Uterus (tissue), 4 donors: ENCODE results near the gene LILRB2. TPM values are rescaled to one million over a fixed set of nuclear protein-coding genes. Genes with fewer than 3 reads are reported as not detected.
"Not testable (repeated sequence)": the region's sequence is repeated elsewhere in the genome, so short reads cannot be mapped to it uniquely, and the experiment has no call there.

Experiments used
- DNase-seq, 2 donors: peaks; one replicate each; pipeline ENCODE4 v3.0.0-alpha.2; 2019 to 2020
- H3K27ac ChIP-seq, 2 donors: fragments of 200-600 bp; sonication (generic); 1 replicate in 1 of 2; 2 replicates in 1 of 2; pipeline ENCODE4 v1.5.1; 2016 to 2018
- H3K27me3 ChIP-seq, 2 donors: fragments of 200-600 bp; sonication (generic); one replicate each; pipeline ENCODE4 v1.5.1; 2018 to 2019; ENCODE audit warnings: control low read depth in 1 of 2
- H3K36me3 ChIP-seq, 2 donors: fragments of 200-600 bp; sonication (generic); one replicate each; pipeline ENCODE4 v1.5.1; 2019; ENCODE audit warnings: control low read depth in 1 of 2
- H3K4me1 ChIP-seq, 2 donors: fragments of 200-600 bp; sonication (generic); one replicate each; pipeline ENCODE4 v1.5.1; 2018 to 2019; ENCODE audit warnings: control low read depth in 1 of 2
- H3K4me3 ChIP-seq, 2 donors: fragments of 200-600 bp; sonication (generic); 1 replicate in 1 of 2; 2 replicates in 1 of 2; pipeline ENCODE4 v1.5.1; 2018 to 2019; ENCODE audit warnings: mild to moderate bottlenecking in 1 of 2
- H3K9me3 ChIP-seq, 2 donors: fragments of 200-600 bp; sonication (generic); one replicate each; pipeline ENCODE4 v1.5.1; 2019; ENCODE audit warnings: control low read depth in 1 of 2
- POLR2A ChIP-seq, 2 donors: fragments of 450-650 bp; IDR thresholded peaks; one replicate each; pipeline ENCODE4 v1.6.1; 2016; ENCODE audit warnings: antibody characterized with exemption in 2 of 2, mild to moderate bottlenecking in 1 of 2, moderate library complexity in 1 of 2
- intact Hi-C: fragments of 100-400 bp; cut with DNase I; formaldehyde crosslinking; loops from one replicate; pipeline ENCODE4 v1.15.1; 2023; ENCODE audit warnings: low total_unique reads
- total RNA-seq, 4 donors: library from RNA; depleted of rRNA in 3 of 4; stranded (reverse); fragments of >200 nt in 3 of 4; gene quantifications; one replicate each; pipeline versions ENCODE4 v1.1.0 to v1.2.4, GENCODE V29; 2014 to 2023
- TF ChIP-seq, protein P1 (sequence below), 4 experiments: fragments of 200-600 bp in 2 of 4; fragments of 450-650 bp in 2 of 4; sonication (generic) in 2 of 4; IDR thresholded peaks; one replicate each; pipeline ENCODE4 v1.5.1; 2016 to 2019; ENCODE audit warnings: antibody characterized with exemption in 4 of 4, mild to moderate bottlenecking in 2 of 4, moderate library complexity in 1 of 4
- donor health status: DM: yes; HTN: yes; CAD: no.

LILRB2 gene
- total RNA-seq, 4 donors from 2014 or later, result 0.41 to 4.2 (median 1.7) TPM

- TF ChIP-seq POLR2A (IDR thresholded peaks at IDR 0.05), result no peak
- TF ChIP-seq, protein P1, sequence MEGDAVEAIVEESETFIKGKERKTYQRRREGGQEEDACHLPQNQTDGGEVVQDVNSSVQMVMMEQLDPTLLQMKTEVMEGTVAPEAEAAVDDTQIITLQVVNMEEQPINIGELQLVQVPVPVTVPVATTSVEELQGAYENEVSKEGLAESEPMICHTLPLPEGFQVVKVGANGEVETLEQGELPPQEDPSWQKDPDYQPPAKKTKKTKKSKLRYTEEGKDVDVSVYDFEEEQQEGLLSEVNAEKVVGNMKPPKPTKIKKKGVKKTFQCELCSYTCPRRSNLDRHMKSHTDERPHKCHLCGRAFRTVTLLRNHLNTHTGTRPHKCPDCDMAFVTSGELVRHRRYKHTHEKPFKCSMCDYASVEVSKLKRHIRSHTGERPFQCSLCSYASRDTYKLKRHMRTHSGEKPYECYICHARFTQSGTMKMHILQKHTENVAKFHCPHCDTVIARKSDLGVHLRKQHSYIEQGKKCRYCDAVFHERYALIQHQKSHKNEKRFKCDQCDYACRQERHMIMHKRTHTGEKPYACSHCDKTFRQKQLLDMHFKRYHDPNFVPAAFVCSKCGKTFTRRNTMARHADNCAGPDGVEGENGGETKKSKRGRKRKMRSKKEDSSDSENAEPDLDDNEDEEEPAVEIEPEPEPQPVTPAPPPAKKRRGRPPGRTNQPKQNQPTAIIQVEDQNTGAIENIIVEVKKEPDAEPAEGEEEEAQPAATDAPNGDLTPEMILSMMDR (IDR thresholded peaks at IDR 0.05), result no peak
- H3K36me3 ChIP-seq, result no peaks in the 10 kb centered on the region
- no peak overlapping the region for H3K4me3 ChIP-seq
- intact Hi-C loops, result no loop called here
- no peaks in the 10 kb centered on the region for H3K9me3 ChIP-seq
- no peaks in the 10 kb centered on the region for H3K4me1 ChIP-seq
- no peak for DNase-seq
- no peak overlapping the region for H3K27ac ChIP-seq
- H3K27me3 ChIP-seq, result no peaks in the 10 kb centered on the region
Observed at GRCh38 chr19:54294539-54294938, 13.6 kb upstream of the LILRB2 start.

DNA sequence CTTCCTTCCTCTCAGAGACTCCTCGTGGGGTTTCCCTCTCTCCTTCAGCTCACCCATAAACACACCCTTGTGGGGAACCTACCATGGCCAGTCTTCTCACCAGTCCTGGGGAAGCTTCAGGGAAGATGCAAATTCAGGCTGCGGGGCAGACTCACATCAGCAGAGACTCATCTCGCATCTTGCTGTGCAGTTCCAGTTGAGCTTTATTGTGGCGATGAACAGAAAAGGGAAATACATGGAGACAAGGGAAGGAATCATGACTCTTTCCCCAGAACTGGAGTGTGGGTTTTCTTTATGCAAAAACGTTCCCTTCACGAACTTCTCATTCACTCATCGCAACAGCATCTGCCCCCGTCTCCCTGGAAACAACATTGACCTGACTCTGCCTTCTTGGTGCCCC is 8.2 kb upstream of the LILRB2 start:
- intact Hi-C loops, H3K4me3 ChIP-seq, DNase-seq: not testable (repeated sequence)

DNA sequence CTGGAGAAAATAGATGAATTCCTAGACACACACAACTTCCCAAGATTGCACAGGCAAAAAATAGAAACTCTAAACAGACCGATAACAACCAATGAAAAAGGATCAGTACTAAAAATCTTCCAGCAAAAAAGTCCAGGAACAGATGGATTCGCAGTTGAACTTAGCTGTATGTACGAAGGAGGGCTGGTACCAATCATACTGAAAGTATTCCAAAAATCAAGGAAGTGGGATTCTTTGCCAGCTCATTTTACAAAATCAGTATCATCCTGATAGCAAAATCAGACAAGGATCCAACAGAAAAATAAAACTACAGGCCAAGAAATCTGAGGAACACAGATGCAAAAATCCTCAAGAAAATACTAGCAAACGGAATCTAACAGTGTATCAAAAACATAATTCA is 6.5 kb upstream of the LILRB2 start:
- H3K27me3 ChIP-seq, result no peaks in the 10 kb centered on the region
- TF ChIP-seq, protein P1 (IDR thresholded peaks at IDR 0.05), result no peak
- TF ChIP-seq POLR2A (IDR thresholded peaks at IDR 0.05), result no peak
- DNase-seq, result no peak
- intact Hi-C loops, result no loop called here
- H3K4me3 ChIP-seq, result no peak overlapping the region
- no peaks in the 10 kb centered on the region for H3K9me3 ChIP-seq
- H3K27ac ChIP-seq, result no peak overlapping the region
- H3K36me3 ChIP-seq, result no peaks in the 10 kb centered on the region
- H3K4me1 ChIP-seq, result no peaks in the 10 kb centered on the region

More for the DNA sequence above, 8.2 kb upstream of the LILRB2 start:
- H3K27ac ChIP-seq, H3K9me3 ChIP-seq, H3K27me3 ChIP-seq, H3K36me3 ChIP-seq, H3K4me1 ChIP-seq: not testable (repeated sequence)

GRCh38 chr19:54286283-54286682 is 5.4 kb upstream of the LILRB2 start:
- H3K4me1 ChIP-seq, DNase-seq, H3K4me3 ChIP-seq, H3K27me3 ChIP-seq, H3K36me3 ChIP-seq, H3K27ac ChIP-seq, H3K9me3 ChIP-seq, intact Hi-C loops: not testable (repeated sequence)

DNA sequence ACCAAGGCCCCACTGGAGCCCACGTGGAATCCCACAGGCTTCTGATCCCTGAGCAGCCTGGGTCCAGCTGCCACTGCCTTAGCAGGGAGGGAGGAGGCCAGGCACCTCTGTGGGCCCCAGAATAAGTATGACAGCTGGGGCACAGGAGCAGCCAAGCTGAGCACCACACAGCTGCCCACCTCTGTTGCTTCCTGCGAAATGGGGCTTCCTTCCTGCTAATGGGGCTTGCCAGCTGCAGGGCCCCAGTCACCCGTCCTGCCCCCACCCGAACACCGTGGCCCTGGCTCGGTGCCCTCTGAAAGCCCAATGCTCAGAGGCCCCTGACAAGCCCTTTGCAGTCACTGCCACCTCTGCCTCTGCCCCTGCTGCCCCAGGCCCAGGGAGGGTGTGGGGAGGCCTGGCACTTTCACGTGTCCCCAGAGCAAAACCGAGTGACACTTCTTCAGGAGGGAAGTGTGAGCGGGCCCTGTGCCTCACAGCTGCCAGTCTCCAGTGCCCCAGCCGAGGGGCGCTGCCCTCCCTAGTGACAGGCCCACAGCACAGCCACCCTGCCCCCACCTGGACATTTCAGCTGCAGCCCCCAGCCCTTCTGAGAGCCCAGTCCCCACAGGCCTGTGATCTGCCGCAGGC is 4.6 kb upstream of the LILRB2 start:
- H3K4me3 ChIP-seq, H3K27me3 ChIP-seq, intact Hi-C loops, H3K27ac ChIP-seq, H3K9me3 ChIP-seq, DNase-seq, H3K36me3 ChIP-seq, H3K4me1 ChIP-seq: not testable (repeated sequence)

GRCh38 chr19:54282686-54283470 is 2.0 kb upstream of the LILRB2 start:
- Histone ChIP-seq H3K36me3 (no peaks in the 10 kb centered on the region), H3K4me1 (no peaks in the 10 kb centered on the region), H3K9me3 (no peaks in the 10 kb centered on the region), H3K27me3 (no peaks in the 10 kb centered on the region), H3K27ac (no peak overlapping the region), H3K4me3 (no peak overlapping the region)
- TF ChIP-seq POLR2A (IDR thresholded peaks at IDR 0.05), result no peak
- TF ChIP-seq, protein P1 (IDR thresholded peaks at IDR 0.05), result no peak
- intact Hi-C loops, result no loop called here
- DNase-seq, result no peak

DNA sequence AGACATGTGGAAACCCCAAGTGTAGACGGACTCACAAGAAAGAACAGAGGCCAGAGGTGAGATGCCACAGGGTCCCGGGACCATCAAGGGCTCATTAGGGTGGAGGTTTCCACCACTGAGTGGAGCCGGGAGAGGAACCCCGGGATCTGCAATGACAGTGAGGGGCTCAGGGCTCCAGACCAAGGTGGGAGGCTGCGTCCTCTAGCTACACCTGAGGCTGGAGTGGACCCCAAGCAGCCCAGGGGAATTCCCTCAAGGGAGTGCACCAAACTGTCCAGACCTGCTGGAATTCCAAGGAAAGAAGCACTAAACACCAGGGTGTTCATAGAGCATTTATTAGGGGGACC is 792 bp upstream of the LILRB2 start:
- H3K27ac ChIP-seq, H3K9me3 ChIP-seq, H3K4me1 ChIP-seq, H3K4me3 ChIP-seq, H3K27me3 ChIP-seq, H3K36me3 ChIP-seq, DNase-seq: not testable (repeated sequence)
- intact Hi-C loops, result loop anchor here (2.0 kb wide), 1 partner anchor 305 kb away; no protein-coding TSS in a partner anchor

- not testable (repeated sequence) for H3K27me3 ChIP-seq, H3K9me3 ChIP-seq, H3K4me1 ChIP-seq, H3K27ac ChIP-seq, DNase-seq, H3K36me3 ChIP-seq, H3K4me3 ChIP-seq
- intact Hi-C loops, result loop anchor here (2.0 kb wide), 1 partner anchor 306 kb away; no protein-coding TSS in a partner anchor
Observed at GRCh38 chr19:54280441-54280840, 469 bp downstream of the LILRB2 start.

DNA sequence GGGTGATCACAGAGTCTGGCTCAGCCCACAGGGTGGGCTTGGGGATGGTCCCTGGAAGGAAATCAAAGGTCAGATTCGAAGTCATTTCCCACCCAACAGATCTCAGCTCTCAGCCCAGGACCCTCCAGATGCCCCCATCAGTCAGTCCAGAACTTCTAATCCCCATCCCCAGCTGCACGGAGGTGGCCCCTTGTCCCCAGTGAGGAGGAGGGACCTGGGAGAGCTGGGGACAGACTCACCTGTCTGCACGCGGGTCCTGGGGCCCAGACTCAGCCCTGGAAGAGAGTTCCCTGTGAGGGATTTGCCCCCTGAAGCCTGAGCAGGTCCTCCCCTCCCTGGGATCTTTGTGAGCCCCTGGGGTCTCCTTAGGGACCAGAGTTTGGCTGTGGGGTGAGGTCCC is 885 bp downstream of the LILRB2 start:
- not testable (repeated sequence) for DNase-seq, H3K27ac ChIP-seq, H3K27me3 ChIP-seq, H3K9me3 ChIP-seq, H3K4me1 ChIP-seq, H3K36me3 ChIP-seq, H3K4me3 ChIP-seq
- intact Hi-C loops, result loop anchor here (2.0 kb wide), 1 partner anchor 307 kb away; no protein-coding TSS in a partner anchor
